PC-3 (cell line): Measurements from ENCODE around the gene ITGAE.

Experiments
- EZH2phosphoT487 ChIP-seq: fragments of 300-600 bp; sonication (generic); IDR thresholded peaks from 2 replicates; pipeline ENCODE4 v1.6.1; 2018; ENCODE audit warnings: mild to moderate bottlenecking, antibody characterized with exemption, low read length, borderline replicate concordance
- TF ChIP-seq, protein P1 (sequence below): fragments of 300-600 bp; sonication (generic); conservative IDR thresholded peaks from 2 replicates; pipeline ENCODE4 v1.5.1; 2017; ENCODE audit warnings: antibody characterized with exemption, low read depth, mild to moderate bottlenecking, low read length

DNA sequence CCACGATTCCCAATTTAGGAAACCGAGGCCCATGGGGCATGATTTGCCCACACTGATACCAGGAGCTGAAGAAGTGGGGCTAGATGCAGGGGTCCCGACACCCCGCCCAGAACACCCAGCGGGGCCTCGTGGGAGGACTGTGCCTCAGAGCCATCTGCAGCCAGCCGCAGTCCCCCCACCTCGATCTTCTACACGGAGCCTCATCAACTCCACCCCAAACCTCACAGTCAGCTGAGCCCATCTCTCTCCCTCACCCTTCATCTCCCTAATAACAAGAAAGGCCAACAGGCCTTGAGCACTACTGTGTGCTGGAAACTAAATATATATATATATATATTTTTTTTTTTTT, 4.2 kb downstream of the ITGAE start:
- no peak for TF ChIP-seq EZH2phosphoT487
- TF ChIP-seq, protein P1, sequence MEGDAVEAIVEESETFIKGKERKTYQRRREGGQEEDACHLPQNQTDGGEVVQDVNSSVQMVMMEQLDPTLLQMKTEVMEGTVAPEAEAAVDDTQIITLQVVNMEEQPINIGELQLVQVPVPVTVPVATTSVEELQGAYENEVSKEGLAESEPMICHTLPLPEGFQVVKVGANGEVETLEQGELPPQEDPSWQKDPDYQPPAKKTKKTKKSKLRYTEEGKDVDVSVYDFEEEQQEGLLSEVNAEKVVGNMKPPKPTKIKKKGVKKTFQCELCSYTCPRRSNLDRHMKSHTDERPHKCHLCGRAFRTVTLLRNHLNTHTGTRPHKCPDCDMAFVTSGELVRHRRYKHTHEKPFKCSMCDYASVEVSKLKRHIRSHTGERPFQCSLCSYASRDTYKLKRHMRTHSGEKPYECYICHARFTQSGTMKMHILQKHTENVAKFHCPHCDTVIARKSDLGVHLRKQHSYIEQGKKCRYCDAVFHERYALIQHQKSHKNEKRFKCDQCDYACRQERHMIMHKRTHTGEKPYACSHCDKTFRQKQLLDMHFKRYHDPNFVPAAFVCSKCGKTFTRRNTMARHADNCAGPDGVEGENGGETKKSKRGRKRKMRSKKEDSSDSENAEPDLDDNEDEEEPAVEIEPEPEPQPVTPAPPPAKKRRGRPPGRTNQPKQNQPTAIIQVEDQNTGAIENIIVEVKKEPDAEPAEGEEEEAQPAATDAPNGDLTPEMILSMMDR = no peak
